ENCODE results near the gene FAM20A.

GRCh38 chr17:68489919-68490318 lies 111.2 kb downstream of the FAM20A start:
- no peak for TF ChIP-seq RAD21 (IDR thresholded peaks at IDR 0.05; ENCODE audit: low read depth)
- TF ChIP-seq NFIC (IDR thresholded peaks at IDR 0.05) = no peak
- TF ChIP-seq EP300 (IDR thresholded peaks at IDR 0.05; ENCODE audit: borderline replicate concordance) = no peak
- TF ChIP-seq TAF1 (IDR thresholded peaks at IDR 0.05; ENCODE audit: low read depth) = no peak
- TF ChIP-seq CEBPB (IDR thresholded peaks at IDR 0.05) = no peak
